MCF 10A (cell line): ENCODE data around the gene SLC22A12. TPM values are rescaled to one million over a fixed set of nuclear protein-coding genes. Genes with fewer than 3 reads are reported as not detected.
A peak's percentile ranks its signal among the peaks of the same experiment; 100 is the strongest.

Experiments used
- BruUV-seq: library from RNA; stranded (reverse); fragments of 400-500 nt; replicated peaks from 2 replicates; lab custom pipeline; 2021; lab: Mats Ljungman, UMichigan
- CTCF ChIA-PET: fragments of 300-600 bp; sonication (Branson Sonifier 250); formaldehyde crosslinking; extraction: SDS; loops from one replicate; lab custom pipeline; 2021; ENCODE audit warnings: antibody characterized with exemption, inconsistent platforms; lab: Yijun Ruan, JAX
- POLR2A ChIA-PET: fragments of 300-600, 350-650 bp; sonication (Branson Sonifier 250); formaldehyde crosslinking; extraction: SDS; loops from one replicate; lab custom pipeline; 2020; ENCODE audit warnings: antibody characterized with exemption, inconsistent platforms; lab: Yijun Ruan, JAX
- DNase-seq: peaks from one replicate; pipeline ENCODE4 v3.0.0-alpha.2; 2018; ENCODE audit not compliant: unreplicated experiment
- H3K27ac Mint-ChIP-seq: one replicate; pipeline ENCODE4 v1.8.0; 2022; ENCODE audit warnings: mild to moderate bottlenecking, low read depth, mixed read lengths; ENCODE audit not compliant: unreplicated experiment
- H3K27me3 Mint-ChIP-seq: one replicate; pipeline ENCODE4 v1.8.0; 2022; ENCODE audit warnings: mixed read lengths; ENCODE audit not compliant: insufficient read depth, unreplicated experiment
- H3K36me3 Mint-ChIP-seq: one replicate; pipeline ENCODE4 v1.8.0; 2022; ENCODE audit warnings: mild to moderate bottlenecking, moderate library complexity, mixed read lengths; ENCODE audit not compliant: insufficient read depth, unreplicated experiment
- H3K4me1 Mint-ChIP-seq: one replicate; pipeline ENCODE4 v1.8.0; 2022; ENCODE audit warnings: mixed read lengths; ENCODE audit not compliant: insufficient read depth, unreplicated experiment
- H3K4me3 Mint-ChIP-seq: one replicate; pipeline ENCODE4 v1.8.0; 2022; ENCODE audit warnings: mild to moderate bottlenecking, moderate library complexity, mixed read lengths; ENCODE audit not compliant: unreplicated experiment
- H3K9me3 Mint-ChIP-seq: one replicate; pipeline ENCODE4 v1.8.0; 2022; ENCODE audit warnings: mixed read lengths; ENCODE audit not compliant: unreplicated experiment
- CTCF ChIP-seq: fragments of 200-600 bp; IDR thresholded peaks from one replicate; pipeline ENCODE4 v1.8.0; 2022; ENCODE audit warnings: antibody characterized with exemption, mild to moderate bottlenecking; ENCODE audit not compliant: unreplicated experiment
- intact Hi-C: fragments of 100-400 bp; cut with micrococcal nuclease; formaldehyde crosslinking; loops from 2 replicates; pipeline ENCODE4 v1.14.1; 2022
- total RNA-seq: library from RNA; stranded (reverse); gene quantifications from 2 replicates; pipeline ENCODE4 v1.2.3, GENCODE V29; 2022

Gene SLC22A12
- total RNA-seq, 1 experiment from 2014 or later, result not detected

- intact Hi-C loops, result no loop called here
- TF ChIP-seq CTCF, result no peak
- no peak overlapping the region for H3K27ac Mint-ChIP-seq
- no peak for DNase-seq
- ChIA-PET CTCF (no interaction called here), POLR2A (no interaction called here)
- BruUV-seq, result no TSS peak
- H3K27me3 Mint-ChIP-seq, result peaks cover 12% of the 10 kb centered on the region
- no peak overlapping the region for H3K4me3 Mint-ChIP-seq
- H3K36me3 Mint-ChIP-seq, result no peaks in the 10 kb centered on the region
- H3K4me1 Mint-ChIP-seq, result peaks cover 6% of the 10 kb centered on the region
- no peaks in the 10 kb centered on the region for H3K9me3 Mint-ChIP-seq
Observed at GRCh38 chr11:64562723-64563351, 28.2 kb upstream of the SLC22A12 start.

GRCh38 chr11:64563966-64564365 lies 27.1 kb upstream of the SLC22A12 start:
- CTCF ChIA-PET, result interaction anchor here (0.7 kb wide), 1 partner anchor 85 kb away, joined by 3 read pairs; no protein-coding TSS in a partner anchor

GRCh38 chr11:64564419-64564818 lies 26.6 kb upstream of the SLC22A12 start:
- peaks cover 6% of the 10 kb centered on the region for H3K4me1 Mint-ChIP-seq
- H3K27ac Mint-ChIP-seq, result no peak overlapping the region
- intact Hi-C loops, result no loop called here
- ChIA-PET POLR2A (no interaction called here), CTCF (interaction anchor here (0.6 to 2.7 kb wide), 4 partner anchors 84 to 212 kb away, joined by 3 to 15 read pairs (median 4); no protein-coding TSS in a partner anchor)
- H3K4me3 Mint-ChIP-seq, result no peak overlapping the region
- DNase-seq, result no peak
- no TSS peak for BruUV-seq
- no peak for TF ChIP-seq CTCF
- peaks cover 2% of the 10 kb centered on the region for H3K27me3 Mint-ChIP-seq
- H3K36me3 Mint-ChIP-seq, result no peaks in the 10 kb centered on the region
- no peaks in the 10 kb centered on the region for H3K9me3 Mint-ChIP-seq

More at GRCh38 chr11:64563966-64564365, 27.1 kb upstream of the SLC22A12 start:
- intact Hi-C loops, result no loop called here
- Mint-ChIP-seq H3K9me3 (no peaks in the 10 kb centered on the region), H3K27ac (no peak overlapping the region), H3K36me3 (no peaks in the 10 kb centered on the region), H3K4me3 (no peak overlapping the region), H3K4me1 (peaks cover 6% of the 10 kb centered on the region), H3K27me3 (peaks cover 6% of the 10 kb centered on the region)
- POLR2A ChIA-PET, result no interaction called here
- BruUV-seq, result no TSS peak
- DNase-seq, result no peak
- TF ChIP-seq CTCF, result no peak

GRCh38 chr11:64564947-64565889 lies 25.8 kb upstream of the SLC22A12 start:
- no peak for DNase-seq
- Mint-ChIP-seq H3K4me1 (peaks cover 6% of the 10 kb centered on the region), H3K4me3 (no peak overlapping the region), H3K9me3 (no peaks in the 10 kb centered on the region), H3K36me3 (no peaks in the 10 kb centered on the region), H3K27ac (no peak overlapping the region), H3K27me3 (no peaks in the 10 kb centered on the region)
- CTCF ChIA-PET, result interaction anchor here (0.6 to 2.7 kb wide), 3 partner anchors 85 to 212 kb away, joined by 3 to 15 read pairs (median 4); no protein-coding TSS in a partner anchor
- BruUV-seq, result no TSS peak
- POLR2A ChIA-PET, result no interaction called here
- intact Hi-C loops, result no loop called here
- TF ChIP-seq CTCF, result peak; percentile 14
